ENCODE results near the gene KIF14. TPM values are rescaled to one million over a fixed set of nuclear protein-coding genes. Genes with fewer than 3 reads are reported as not detected.

KIF14 gene
- total RNA-seq, 1 experiment from 2014 or later, result 17.8 TPM

DNA sequence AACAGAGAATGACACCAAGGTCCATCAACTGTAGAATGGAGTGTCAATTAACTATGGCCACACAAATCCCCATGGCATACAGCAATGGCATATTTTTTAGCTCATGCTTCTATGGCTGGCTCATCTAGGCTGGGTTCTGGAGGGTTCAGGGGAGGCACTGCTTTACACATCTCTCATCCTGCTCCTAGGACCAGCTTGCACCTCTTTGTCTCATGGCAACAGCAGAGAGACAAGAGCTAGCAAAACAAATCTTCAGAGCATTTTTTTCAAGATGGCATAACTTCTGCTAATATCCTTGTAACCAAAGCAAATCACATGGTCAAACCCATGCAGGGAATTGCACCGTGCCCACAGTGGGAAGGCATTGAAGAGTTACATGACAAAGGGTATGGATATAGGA is 82.4 kb downstream of the KIF14 start:
- Histone ChIP-seq H3K27ac (ENCODE audit: low read length) (no peak overlapping the region), H3K4me1 (ENCODE audit: control insufficient read depth, insufficient read depth, low read length) (no peaks in the 10 kb centered on the region), H3K27me3 (ENCODE audit: control insufficient read depth, insufficient read depth, low read length) (no peaks in the 10 kb centered on the region), H3K36me3 (ENCODE audit: control insufficient read depth, insufficient read depth, low read length) (no peaks in the 10 kb centered on the region), H3K4me3 (ENCODE audit: low read depth in 2 of 2, low read length in 2 of 2) (no peak overlapping the region), H3K9me3 (ENCODE audit: control insufficient read depth, insufficient read depth, low read depth, low read length) (no peaks in the 10 kb centered on the region)
- CTCF ChIA-PET, result no interaction called here
- no TSS peak for BruUV-seq (replicated peaks)
- intact Hi-C loops (cut with micrococcal nuclease; ENCODE audit: unreplicated experiment), result no loop called here
- TF ChIP-seq, protein P1, sequence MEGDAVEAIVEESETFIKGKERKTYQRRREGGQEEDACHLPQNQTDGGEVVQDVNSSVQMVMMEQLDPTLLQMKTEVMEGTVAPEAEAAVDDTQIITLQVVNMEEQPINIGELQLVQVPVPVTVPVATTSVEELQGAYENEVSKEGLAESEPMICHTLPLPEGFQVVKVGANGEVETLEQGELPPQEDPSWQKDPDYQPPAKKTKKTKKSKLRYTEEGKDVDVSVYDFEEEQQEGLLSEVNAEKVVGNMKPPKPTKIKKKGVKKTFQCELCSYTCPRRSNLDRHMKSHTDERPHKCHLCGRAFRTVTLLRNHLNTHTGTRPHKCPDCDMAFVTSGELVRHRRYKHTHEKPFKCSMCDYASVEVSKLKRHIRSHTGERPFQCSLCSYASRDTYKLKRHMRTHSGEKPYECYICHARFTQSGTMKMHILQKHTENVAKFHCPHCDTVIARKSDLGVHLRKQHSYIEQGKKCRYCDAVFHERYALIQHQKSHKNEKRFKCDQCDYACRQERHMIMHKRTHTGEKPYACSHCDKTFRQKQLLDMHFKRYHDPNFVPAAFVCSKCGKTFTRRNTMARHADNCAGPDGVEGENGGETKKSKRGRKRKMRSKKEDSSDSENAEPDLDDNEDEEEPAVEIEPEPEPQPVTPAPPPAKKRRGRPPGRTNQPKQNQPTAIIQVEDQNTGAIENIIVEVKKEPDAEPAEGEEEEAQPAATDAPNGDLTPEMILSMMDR (IDR thresholded peaks at IDR 0.05), result no peak
- TF ChIP-seq SIN3A (IDR thresholded peaks at IDR 0.05; ENCODE audit: borderline replicate concordance, insufficient read depth, low read depth, low read length) (no peak), POLR2AphosphoS5 (IDR thresholded peaks at IDR 0.05; ENCODE audit: low read depth, low read length) (no peak), TCF7L2 (IDR thresholded peaks at IDR 0.05; ENCODE audit: low read depth, low read length) (no peak)
- TF ChIP-seq, protein P2, sequence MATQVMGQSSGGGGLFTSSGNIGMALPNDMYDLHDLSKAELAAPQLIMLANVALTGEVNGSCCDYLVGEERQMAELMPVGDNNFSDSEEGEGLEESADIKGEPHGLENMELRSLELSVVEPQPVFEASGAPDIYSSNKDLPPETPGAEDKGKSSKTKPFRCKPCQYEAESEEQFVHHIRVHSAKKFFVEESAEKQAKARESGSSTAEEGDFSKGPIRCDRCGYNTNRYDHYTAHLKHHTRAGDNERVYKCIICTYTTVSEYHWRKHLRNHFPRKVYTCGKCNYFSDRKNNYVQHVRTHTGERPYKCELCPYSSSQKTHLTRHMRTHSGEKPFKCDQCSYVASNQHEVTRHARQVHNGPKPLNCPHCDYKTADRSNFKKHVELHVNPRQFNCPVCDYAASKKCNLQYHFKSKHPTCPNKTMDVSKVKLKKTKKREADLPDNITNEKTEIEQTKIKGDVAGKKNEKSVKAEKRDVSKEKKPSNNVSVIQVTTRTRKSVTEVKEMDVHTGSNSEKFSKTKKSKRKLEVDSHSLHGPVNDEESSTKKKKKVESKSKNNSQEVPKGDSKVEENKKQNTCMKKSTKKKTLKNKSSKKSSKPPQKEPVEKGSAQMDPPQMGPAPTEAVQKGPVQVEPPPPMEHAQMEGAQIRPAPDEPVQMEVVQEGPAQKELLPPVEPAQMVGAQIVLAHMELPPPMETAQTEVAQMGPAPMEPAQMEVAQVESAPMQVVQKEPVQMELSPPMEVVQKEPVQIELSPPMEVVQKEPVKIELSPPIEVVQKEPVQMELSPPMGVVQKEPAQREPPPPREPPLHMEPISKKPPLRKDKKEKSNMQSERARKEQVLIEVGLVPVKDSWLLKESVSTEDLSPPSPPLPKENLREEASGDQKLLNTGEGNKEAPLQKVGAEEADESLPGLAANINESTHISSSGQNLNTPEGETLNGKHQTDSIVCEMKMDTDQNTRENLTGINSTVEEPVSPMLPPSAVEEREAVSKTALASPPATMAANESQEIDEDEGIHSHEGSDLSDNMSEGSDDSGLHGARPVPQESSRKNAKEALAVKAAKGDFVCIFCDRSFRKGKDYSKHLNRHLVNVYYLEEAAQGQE (IDR thresholded peaks at IDR 0.05; ENCODE audit: insufficient read depth in 1 of 2, low read depth in 2 of 2, low read length in 1 of 2), result no peak
- DNase-seq (ENCODE audit: low read depth, low spot score), result no peak
- ATAC-seq, result no peak
- in situ Hi-C loops (cut with HindIII; ENCODE audit: low pct_unique_long_range_greater_than_20kb, low sequenced_read_pairs), result no loop called here
- POLR2A ChIA-PET, result no interaction called here

DNA sequence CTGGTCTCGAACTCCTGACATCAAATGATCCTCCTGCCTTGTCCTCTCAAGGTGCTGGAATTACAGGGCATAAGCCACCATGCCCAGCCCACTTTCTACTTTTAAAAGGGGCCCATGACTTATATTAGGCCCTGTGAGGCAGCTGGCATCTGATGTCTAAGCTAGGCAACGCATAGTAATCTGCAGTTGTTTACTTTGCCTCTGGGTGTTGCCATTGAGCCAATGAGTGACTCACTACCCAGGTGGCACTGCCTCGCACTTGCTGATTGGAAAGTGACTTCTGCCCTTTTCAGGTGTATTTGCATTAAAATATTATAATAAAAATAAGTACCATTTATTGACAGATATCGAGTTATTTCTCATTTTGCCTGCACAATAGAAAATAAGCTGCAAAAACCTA is 84.9 kb downstream of the KIF14 start:
- no TSS peak for BruUV-seq (replicated peaks)
- Histone ChIP-seq H3K4me3 (ENCODE audit: low read depth in 2 of 2, low read length in 2 of 2) (no peak overlapping the region), H3K36me3 (ENCODE audit: control insufficient read depth, insufficient read depth, low read length) (no peaks in the 10 kb centered on the region), H3K27me3 (ENCODE audit: control insufficient read depth, insufficient read depth, low read length) (no peaks in the 10 kb centered on the region), H3K4me1 (ENCODE audit: control insufficient read depth, insufficient read depth, low read length) (no peaks in the 10 kb centered on the region), H3K9me3 (ENCODE audit: control insufficient read depth, insufficient read depth, low read depth, low read length) (no peaks in the 10 kb centered on the region), H3K27ac (ENCODE audit: low read length) (no peak overlapping the region)
- CTCF ChIA-PET, result interaction anchor here (0.6 to 1.3 kb wide), 2 partner anchors 23 to 229 kb away, joined by 4 to 8 read pairs; no protein-coding TSS in a partner anchor
- DNase-seq (ENCODE audit: low read depth, low spot score) (peak; percentile 35), ATAC-seq (peak; percentile 91)
- intact Hi-C loops (cut with micrococcal nuclease; ENCODE audit: unreplicated experiment) (no loop called here), in situ Hi-C loops (cut with HindIII; ENCODE audit: low pct_unique_long_range_greater_than_20kb, low sequenced_read_pairs) (no loop called here)
- TF ChIP-seq, protein P1 (IDR thresholded peaks at IDR 0.05), result no peak; the same call in none of the 2 replicates
- TF ChIP-seq SIN3A (IDR thresholded peaks at IDR 0.05; ENCODE audit: borderline replicate concordance, insufficient read depth, low read depth, low read length), result no peak
- no peak for TF ChIP-seq TCF7L2 (IDR thresholded peaks at IDR 0.05; ENCODE audit: low read depth, low read length)
- TF ChIP-seq POLR2AphosphoS5 (IDR thresholded peaks at IDR 0.05; ENCODE audit: low read depth, low read length), result no peak
- POLR2A ChIA-PET, result interaction anchor here (0.7 kb wide), 1 partner anchor 14 kb away, joined by 6 read pairs; no protein-coding TSS in a partner anchor

All from Panc1 (cell line).